NCI-H345 treated with DMSO at 0.1 percent for 48 hours (cell line): ENCODE measurements around the gene HOXD9.

Experiments used
- DNase-seq: peaks from one replicate; lab custom pipeline; 2025; ENCODE audit not compliant: unreplicated experiment; lab: John Stamatoyannopoulos, UW

HOXD9 gene

DNA sequence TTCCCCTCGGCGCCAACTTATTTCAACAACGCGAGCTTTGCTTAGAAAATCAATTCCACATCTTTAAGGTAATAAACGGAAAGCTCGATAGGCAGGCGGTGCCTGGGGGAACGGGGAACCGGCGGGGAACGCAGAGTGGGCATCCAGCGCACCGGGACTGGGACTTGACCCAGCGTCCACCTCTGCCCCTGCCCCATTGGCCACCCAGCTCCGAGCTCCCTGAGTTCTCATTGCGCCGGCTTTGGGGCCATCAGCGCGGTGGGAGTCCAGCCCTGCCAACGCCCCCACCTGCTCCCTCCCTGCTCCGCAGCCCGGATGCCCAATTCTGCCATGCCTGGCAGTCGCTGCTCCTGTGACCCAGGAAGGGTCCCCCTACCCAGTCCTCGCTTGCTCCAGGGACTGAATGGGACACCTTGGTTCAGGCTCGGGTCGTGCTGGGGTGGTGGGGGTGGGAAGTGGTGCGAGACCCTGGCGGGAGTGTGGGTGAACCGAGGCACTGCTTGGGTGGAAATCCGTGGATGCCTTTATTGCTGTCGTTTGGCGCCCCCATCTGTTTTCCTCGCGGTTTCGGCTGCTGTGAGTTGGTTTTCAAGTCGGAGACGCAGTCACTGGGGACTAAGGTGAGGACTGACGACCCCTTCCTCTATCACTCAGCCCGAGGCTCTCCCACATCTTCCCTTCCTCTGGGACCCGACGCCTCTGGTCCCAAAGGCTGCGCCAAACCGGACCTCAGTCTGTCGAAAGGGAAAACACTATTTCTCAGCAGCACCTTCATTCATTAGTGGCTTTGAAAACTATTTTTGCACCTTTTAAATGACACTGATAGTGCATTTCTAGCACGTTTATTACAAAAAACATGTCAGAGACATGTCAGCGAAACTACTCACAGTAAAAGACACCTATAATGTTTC lies 36.4 kb upstream of the HOXD9 start:
- no peak for DNase-seq

- DNase-seq, result no peak
Observed at GRCh38 chr2:176087330-176088047, 35.0 kb upstream of the HOXD9 start.

- DNase-seq, result peak; percentile 64
Observed at GRCh38 chr2:176088048-176088936, 34.2 kb upstream of the HOXD9 start.

DNA sequence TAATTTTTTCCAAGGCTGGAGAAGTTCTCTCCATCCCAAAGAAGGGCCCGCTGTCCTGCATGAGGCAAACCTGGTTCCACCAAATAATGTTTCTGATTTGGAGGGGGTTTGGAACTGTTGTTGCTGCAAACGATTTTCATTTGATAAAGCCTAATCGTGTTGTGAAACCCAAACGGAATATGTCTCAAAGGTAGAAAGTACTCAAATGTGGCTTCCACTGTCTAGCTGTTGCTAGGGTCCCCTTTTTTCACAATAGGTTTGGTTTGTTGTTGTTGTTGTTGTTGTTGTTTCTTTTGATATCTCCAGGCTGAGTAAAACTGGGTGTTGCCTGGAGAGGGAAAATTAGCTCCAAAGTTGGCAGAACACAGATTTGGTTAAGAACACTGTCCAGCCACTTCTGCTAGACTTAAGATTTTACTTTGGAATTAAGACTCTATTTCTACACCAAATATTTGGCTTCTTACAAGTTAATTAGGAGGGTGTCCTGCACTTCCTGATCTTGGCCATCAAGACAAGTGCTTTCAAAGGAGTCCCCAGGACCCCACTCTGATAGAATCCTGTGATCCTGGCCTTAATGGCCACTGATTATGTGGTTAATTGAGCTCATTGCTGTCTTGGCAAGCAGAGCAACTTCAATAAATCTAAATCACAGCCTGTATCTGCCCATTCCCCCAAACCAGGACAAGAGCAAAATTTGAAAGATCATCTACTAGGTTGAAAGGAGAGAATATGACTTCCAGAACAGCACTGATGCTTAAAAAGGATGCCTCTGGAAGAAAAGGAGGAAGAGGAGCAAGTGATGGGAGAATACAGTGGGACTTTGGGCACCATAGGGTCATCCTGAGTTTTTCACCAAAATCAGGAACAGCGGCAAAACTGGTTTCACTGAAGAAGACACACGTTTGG lies 33.3 kb upstream of the HOXD9 start:
- DNase-seq, result no peak

GRCh38 chr2:176089843-176090395 lies 32.6 kb upstream of the HOXD9 start:
- DNase-seq, result no peak

DNA sequence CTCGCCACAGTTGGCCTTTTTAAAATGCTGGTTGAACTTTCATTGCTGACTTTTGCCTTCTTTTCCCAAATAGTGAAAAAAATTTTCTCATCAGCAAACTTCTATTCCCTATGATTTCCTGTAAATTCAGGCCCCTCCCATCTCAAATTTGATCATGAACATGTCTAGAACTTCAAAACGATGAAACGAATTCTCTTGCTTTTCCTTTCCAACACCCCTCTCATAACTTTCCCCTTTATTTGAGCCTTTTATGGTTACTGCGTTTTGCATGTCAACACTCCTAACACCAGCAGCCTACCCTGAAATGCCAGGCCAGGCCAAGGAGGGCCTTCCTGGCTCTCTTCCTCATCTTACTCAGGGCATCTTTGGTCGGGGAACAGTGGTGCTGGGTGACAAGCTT lies 31.7 kb upstream of the HOXD9 start:
- no peak for DNase-seq

DNA sequence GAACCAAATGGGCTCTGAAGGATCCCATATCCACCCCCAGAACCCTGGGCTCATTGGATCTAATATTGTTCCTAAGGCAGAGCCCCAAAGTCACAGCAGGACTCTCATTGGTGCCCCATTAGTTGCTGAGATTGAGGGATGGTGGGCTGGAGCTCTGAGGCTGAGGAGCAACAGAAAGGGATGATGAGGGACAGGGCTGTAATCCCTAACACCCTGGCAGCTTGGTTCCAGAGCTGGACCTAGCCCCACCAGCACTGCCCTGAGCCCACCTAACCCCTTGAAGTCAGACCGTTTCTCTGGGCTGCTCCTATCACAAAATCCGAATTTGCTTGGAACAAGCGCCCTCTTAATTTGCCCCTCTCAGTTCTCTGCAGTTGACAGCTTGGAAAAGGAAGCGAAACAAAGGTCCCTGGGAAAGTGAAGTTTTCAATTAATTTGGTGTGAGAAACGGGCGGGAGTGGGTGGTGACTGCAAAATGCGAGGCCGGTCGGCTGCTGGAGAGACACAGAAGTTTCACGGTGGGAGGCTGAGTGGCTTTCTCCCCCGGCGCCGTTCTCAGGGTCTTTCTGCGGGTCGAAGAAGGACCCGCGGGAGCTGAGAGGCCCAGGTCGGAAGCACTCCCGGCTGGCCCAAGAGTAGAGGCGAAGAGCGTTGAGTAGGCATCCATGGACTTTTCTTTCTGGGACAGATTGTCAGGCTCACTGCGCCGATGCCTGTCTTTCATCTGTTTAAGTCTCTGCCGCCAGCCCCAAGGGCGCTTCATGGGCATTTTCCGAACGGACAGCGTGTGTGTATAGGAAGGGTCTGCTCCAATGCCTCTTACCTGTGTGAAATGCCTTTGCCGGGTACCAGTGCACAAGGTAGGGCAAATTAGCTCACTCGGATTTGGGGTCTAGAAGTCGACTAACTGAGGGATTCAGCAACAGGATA lies 30.9 kb upstream of the HOXD9 start:
- no peak for DNase-seq

DNA sequence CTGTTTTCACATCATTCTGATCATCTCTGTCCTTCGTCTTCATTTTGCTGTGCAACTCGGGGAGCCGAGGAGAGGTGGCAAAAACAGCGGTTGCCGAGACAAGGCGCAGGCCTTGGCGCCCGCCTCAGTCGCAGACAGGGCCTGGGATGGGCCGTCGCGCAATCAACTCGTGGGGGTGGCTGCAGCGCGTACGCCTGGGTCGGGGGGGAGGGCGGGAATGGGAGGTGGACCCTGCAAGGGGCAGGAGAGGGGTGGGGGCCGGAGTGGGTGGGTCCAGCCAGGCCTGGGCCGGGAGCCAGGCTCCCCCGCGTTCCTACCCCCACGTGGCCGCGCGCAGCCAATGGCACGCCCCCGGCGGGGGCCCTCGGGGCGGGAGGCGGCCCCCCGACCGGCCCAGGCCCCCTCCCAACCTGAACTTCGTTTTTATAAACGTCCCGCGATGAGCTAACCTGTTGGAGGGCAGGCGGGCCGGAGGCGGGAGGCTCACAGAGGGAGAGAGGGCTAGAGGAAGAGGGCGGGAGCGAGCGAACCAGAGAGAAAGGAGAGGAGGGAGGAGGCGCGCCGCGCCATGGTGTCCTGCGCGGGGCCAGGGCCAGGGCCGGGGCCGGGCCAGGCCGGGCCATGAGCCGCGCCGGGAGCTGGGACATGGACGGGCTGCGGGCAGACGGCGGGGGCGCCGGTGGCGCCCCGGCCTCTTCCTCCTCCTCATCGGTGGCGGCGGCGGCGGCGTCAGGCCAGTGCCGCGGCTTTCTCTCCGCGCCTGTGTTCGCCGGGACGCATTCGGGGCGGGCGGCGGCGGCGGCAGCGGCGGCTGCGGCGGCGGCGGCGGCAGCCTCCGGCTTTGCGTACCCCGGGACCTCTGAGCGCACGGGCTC lies 30.0 kb upstream of the HOXD9 start, which contains the start of gene HOXD13:
Gene HOXD13, plus strand, starts transcription at position 452 of the 875 bp plus-strand sequence. Its CDS starts 170 bp downstream, at position 622.
- DNase-seq, result no peak

- DNase-seq, result no peak
Observed at GRCh38 chr2:176093145-176093897, 29.2 kb upstream of the HOXD9 start.

- no peak for DNase-seq
Observed at GRCh38 chr2:176093898-176094249, 28.6 kb upstream of the HOXD9 start.

DNA sequence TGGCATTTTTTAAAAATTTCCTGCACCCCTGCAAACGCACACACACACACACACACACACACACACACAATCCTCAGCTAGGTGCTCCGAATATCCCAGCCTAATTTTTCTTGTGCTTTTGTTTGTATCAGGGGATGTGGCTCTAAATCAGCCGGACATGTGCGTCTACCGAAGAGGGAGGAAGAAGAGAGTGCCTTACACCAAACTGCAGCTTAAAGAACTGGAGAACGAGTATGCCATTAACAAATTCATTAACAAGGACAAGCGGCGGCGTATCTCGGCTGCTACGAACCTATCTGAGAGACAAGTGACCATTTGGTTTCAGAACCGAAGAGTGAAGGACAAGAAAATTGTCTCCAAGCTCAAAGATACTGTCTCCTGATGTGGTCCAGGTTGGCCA lies 28.2 kb upstream of the HOXD9 start:
- no peak for DNase-seq

DNA sequence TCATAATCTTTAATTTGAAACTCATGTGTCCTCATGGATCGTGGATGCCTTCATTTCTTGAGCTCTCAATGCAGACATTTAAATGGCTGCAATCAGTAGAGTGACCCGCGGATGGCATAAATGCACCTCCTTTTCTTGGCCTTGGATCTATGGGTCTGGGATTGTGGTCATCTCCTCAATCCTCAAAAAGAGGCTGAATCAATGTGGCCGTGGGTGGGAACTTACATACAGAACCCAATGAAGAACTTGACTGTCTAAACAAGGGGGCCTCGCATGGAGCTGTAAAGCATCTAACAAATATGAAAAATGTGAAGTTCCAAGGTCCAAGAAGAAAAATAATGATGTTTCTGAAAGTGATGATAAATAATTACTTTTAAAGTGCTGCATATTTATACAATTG lies 27.1 kb upstream of the HOXD9 start:
- no peak for DNase-seq

- no peak for DNase-seq
Observed at GRCh38 chr2:176096243-176096985, 26.1 kb upstream of the HOXD9 start.

DNA sequence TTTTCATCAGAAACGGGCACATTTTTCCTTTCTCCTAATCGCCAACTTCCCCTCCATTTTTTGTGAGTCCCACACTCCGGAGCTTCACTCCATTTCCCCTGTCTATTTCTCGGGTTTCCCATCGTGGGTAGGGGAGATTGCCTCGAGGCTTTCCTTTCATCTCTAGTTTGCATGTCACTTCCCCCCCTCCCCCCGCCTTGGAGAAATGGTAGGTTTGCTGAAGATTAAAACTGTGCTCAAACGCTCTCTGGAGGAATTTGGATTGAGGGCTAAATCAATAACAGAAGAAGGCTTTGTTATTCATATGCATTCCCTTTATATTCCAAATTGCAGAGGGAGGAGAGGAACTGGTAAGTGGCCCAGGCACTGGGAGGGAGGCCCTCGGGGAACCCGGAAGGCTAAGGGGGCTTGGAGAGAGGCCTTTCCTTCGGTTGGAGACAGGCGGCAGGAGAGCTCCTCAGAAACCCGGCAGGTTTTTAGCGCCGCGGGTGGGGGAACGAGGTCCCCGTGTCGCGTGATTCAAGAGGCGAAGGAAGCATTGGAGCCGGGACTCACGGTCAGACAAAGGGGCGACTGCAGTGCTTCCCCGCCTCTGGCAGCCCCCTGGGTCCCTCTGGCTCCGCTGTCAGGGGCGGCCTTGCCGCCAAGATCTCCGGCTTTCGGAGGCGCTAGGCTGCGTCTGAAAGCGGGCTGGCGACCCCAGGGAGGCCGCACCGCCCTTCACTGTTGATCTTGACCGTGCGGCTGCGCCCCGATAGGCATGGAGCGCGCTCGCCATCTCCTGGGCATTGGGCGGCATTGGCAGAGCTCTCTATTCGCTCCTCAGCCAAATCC lies 25.3 kb upstream of the HOXD9 start:
- peak; percentile 72 for DNase-seq

DNA sequence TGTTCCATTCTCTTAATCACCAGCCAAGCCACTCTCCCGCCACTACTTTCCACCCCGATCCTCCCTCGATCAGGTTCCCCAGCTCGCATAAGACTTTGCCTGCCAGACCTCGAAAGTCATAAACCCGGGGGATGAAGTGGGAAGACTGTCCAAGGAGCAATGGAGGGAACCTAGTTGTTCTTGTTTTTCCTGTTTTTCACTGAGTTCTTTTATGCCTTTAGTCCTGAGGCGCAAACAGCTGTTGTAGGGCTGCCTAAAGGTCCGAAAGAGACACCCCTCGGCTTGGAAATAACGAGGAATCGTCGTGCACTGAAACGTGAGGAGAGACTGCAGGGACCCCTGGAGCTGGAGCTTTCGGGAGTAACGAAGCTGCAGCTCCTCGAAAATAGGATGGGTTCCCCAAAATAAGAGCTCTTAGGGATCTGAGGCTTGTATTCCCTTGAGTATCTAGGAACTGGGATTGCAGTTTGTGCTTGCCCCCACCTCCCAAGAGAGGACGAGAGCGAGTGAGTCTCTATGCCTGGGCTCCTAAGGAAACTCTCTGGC lies 24.6 kb upstream of the HOXD9 start:
- no peak for DNase-seq
